Measurements from ENCODE around the gene PELO.

The PELO gene

GRCh38 chr5:52829664-52830063 lies 41.9 kb downstream of the PELO start:
- no peak for DNase-seq (ENCODE audit: low spot score)
- in situ Hi-C loops (cut with MboI; ENCODE audit: low sequenced_read_pairs, unreplicated experiment) = no loop called here
- no peak for TF ChIP-seq CTCF (IDR thresholded peaks at IDR 0.05; ENCODE audit: borderline replicate concordance, control extremely low read depth, extremely low read depth, insufficient read depth, missing control alignments)

- no peak for TF ChIP-seq CTCF (IDR thresholded peaks at IDR 0.05; ENCODE audit: borderline replicate concordance, control extremely low read depth, extremely low read depth, insufficient read depth, missing control alignments)
- no peak for DNase-seq (ENCODE audit: low spot score)
- in situ Hi-C loops (cut with MboI; ENCODE audit: low sequenced_read_pairs, unreplicated experiment) = no loop called here
Measured at GRCh38 chr5:52830650-52831049, 42.9 kb downstream of the PELO start.

GRCh38 chr5:52831786-52832511 lies 44.2 kb downstream of the PELO start:
- no peak for DNase-seq (ENCODE audit: low spot score)
- in situ Hi-C loops (cut with MboI; ENCODE audit: low sequenced_read_pairs, unreplicated experiment) = no loop called here
- no peak for TF ChIP-seq CTCF (IDR thresholded peaks at IDR 0.05; ENCODE audit: borderline replicate concordance, control extremely low read depth, extremely low read depth, insufficient read depth, missing control alignments)

GRCh38 chr5:52834320-52834719 lies 46.6 kb downstream of the PELO start:
- TF ChIP-seq CTCF (IDR thresholded peaks at IDR 0.05; ENCODE audit: borderline replicate concordance, control extremely low read depth, extremely low read depth, insufficient read depth, missing control alignments) = no peak
- in situ Hi-C loops (cut with MboI; ENCODE audit: low sequenced_read_pairs, unreplicated experiment) = no loop called here
- no peak for DNase-seq (ENCODE audit: low spot score)

- TF ChIP-seq CTCF (IDR thresholded peaks at IDR 0.05; ENCODE audit: borderline replicate concordance, control extremely low read depth, extremely low read depth, insufficient read depth, missing control alignments) = no peak
- no peak for DNase-seq (ENCODE audit: low spot score)
- in situ Hi-C loops (cut with MboI; ENCODE audit: low sequenced_read_pairs, unreplicated experiment) = no loop called here
Measured at GRCh38 chr5:52837068-52837467, 49.4 kb downstream of the PELO start.

All from GM13976 (cell line).